PC-9 (cell line): Measurements from ENCODE around the gene SIK3. TPM values are rescaled to one million over a fixed set of nuclear protein-coding genes. Genes with fewer than 3 reads are reported as not detected.

Source experiments
- BruUV-seq: library from RNA; stranded (reverse); fragments of 400-500 nt; replicated peaks from 2 replicates; lab custom pipeline; 2021; lab: Mats Ljungman, UMichigan
- CTCF ChIA-PET: fragments of 300-600 bp; sonication (Branson Sonifier 250); formaldehyde crosslinking; loops from one replicate; lab custom pipeline; 2022; ENCODE audit warnings: antibody characterized with exemption; lab: Charles Lee
- POLR2A ChIA-PET: fragments of 300-600 bp; sonication (Branson Sonifier 250); formaldehyde crosslinking; loops from one replicate; lab custom pipeline; 2022; ENCODE audit warnings: antibody characterized with exemption; ENCODE audit not compliant: unreplicated experiment; lab: Charles Lee
- DNase-seq, 2 experiments: peaks; one replicate each; pipeline versions ENCODE4 v3.0.0 to v3.0.0-alpha.2; 2015 to 2022; ENCODE audit warnings: mixed read lengths in 1 of 2
- H2AFZ ChIP-seq: fragments of 200-600 bp; sonication (generic); 2 replicates; pipeline ENCODE4 v1.8.1; 2017; ENCODE audit warnings: antibody characterized with exemption
- H3F3A ChIP-seq: fragments of 200-600 bp; sonication (generic); 2 replicates; pipeline ENCODE4 v1.8.1; 2017; ENCODE audit warnings: antibody characterized with exemption, mild to moderate bottlenecking, low read depth; ENCODE audit not compliant: insufficient read depth
- H3K27ac ChIP-seq: fragments of 200-600 bp; sonication (generic); 2 replicates; pipeline ENCODE4 v1.6.1; 2016; ENCODE audit warnings: mixed run types
- H3K27me3 ChIP-seq: fragments of 200-600 bp; sonication (generic); 2 replicates; pipeline ENCODE4 v1.6.1; 2016; ENCODE audit warnings: low read depth, mixed run types; ENCODE audit not compliant: insufficient read depth
- H3K36me3 ChIP-seq: fragments of 200-600 bp; sonication (generic); 2 replicates; pipeline ENCODE4 v1.6.1; 2016; ENCODE audit warnings: low read depth, mixed run types
- H3K4me1 ChIP-seq: fragments of 200-600 bp; sonication (generic); replicated peaks from 2 replicates; pipeline ENCODE4 v1.6.1; 2016; ENCODE audit warnings: mixed run types; ENCODE audit not compliant: insufficient read depth
- H3K4me2 ChIP-seq: fragments of 200-600 bp; sonication (generic); 2 replicates; pipeline ENCODE4 v1.6.1; 2017; ENCODE audit warnings: mixed run types
- H3K4me3 ChIP-seq: fragments of 200-600 bp; sonication (generic); 2 replicates; pipeline ENCODE4 v1.6.1; 2016; ENCODE audit warnings: mixed run types
- H3K79me2 ChIP-seq: fragments of 200-600 bp; sonication (generic); 2 replicates; pipeline ENCODE4 v1.6.1; 2017; ENCODE audit warnings: low read depth, mixed run types
- H3K9me2 ChIP-seq: fragments of 200-600 bp; sonication (generic); 2 replicates; pipeline ENCODE4 v1.8.1; 2017; ENCODE audit warnings: mild to moderate bottlenecking; ENCODE audit not compliant: insufficient read depth
- H3K9me3 ChIP-seq: fragments of 200-600 bp; sonication (generic); 2 replicates; pipeline ENCODE4 v1.8.1; 2016; ENCODE audit warnings: low read depth; ENCODE audit not compliant: insufficient read depth
- H4K20me1 ChIP-seq: fragments of 200-600 bp; sonication (generic); 2 replicates; pipeline ENCODE4 v1.8.1; 2017; ENCODE audit not compliant: insufficient read depth
- EZH2 ChIP-seq: fragments of 200-600 bp; sonication (generic); IDR thresholded peaks from 2 replicates; pipeline ENCODE4 v1.8.0; 2017; ENCODE audit warnings: antibody characterized with exemption, low read depth
- intact Hi-C: fragments of 100-400 bp; cut with micrococcal nuclease; formaldehyde crosslinking; loops from one replicate; pipeline ENCODE4 v1.10.0; 2022; ENCODE audit not compliant: unreplicated experiment
- total RNA-seq: library from RNA; stranded (reverse); gene quantifications from 2 replicates; pipeline ENCODE4 v1.2.3, GENCODE V29; 2021
- TF ChIP-seq, protein P1 (sequence below): fragments of 200-600 bp; sonication (generic); conservative IDR thresholded peaks from 2 replicates; pipeline ENCODE4 v1.6.1; 2017; ENCODE audit warnings: mixed run types, antibody characterized with exemption, mild to moderate bottlenecking, moderate library complexity

Gene SIK3
- total RNA-seq, 1 experiment from 2014 or later = 30.2 TPM

DNA sequence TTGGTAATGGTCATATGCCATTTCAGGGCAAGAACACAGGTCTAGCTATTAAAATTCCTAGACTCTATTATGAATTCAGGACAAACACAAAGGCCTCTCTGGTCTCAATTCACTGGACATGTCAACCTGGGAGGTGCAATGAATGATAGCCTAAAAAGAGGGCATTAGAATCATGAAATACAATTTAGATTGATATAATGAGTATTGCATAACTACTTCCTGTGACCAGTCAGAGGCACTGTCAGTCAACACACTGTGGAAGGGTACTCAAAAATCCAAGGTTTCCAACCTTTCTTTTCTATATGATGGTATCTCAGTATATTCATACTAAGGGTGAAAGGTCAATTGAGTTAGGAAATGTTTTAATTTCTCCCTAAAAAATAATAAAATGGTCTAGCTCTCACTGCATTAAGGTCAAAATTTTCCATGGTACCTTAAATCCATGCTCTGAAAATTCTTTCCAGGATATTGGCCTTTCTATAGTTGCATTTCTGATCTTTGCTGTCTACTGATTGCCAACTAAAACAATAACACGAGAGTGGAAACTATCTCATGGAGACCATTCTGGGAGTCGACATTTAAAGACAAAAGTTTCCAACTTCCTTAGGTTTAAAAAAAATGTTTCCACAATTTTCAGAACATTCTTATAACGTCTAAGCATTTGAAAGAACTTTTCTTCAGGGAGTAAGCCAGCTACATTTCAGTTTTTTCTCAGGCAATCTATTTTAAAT is 179.1 kb downstream of the SIK3 start:
- H3K27me3 ChIP-seq = no peaks in the 10 kb centered on the region
- H3K79me2 ChIP-seq = no peaks in the 10 kb centered on the region
- no peak for TF ChIP-seq EZH2
- ChIA-PET POLR2A (no interaction called here), CTCF (interaction anchor here (0.6 kb wide), 1 partner anchor 83 kb away, joined by 10 read pairs; no protein-coding TSS in a partner anchor)
- H3F3A ChIP-seq = 0 out of 2 replicates have a peak, but pooled peaks cover 4% of the 10 kb centered on the region
- no peak overlapping the region for H3K27ac ChIP-seq
- no peak overlapping the region for H3K4me2 ChIP-seq
- intact Hi-C loops = no loop called here
- no peaks in the 10 kb centered on the region; the same call in 1 of the 2 replicates for H3K9me2 ChIP-seq
- no peaks in the 10 kb centered on the region for H3K9me3 ChIP-seq
- no peak for DNase-seq
- H3K4me3 ChIP-seq = no peak overlapping the region
- H2AFZ ChIP-seq = no peak overlapping the region
- no peaks in the 10 kb centered on the region for H3K4me1 ChIP-seq
- H4K20me1 ChIP-seq = peaks cover 4% of the 10 kb centered on the region; the same call in 1 of the 2 replicates
- no TSS peak for BruUV-seq
- H3K36me3 ChIP-seq = no peaks in the 10 kb centered on the region

DNA sequence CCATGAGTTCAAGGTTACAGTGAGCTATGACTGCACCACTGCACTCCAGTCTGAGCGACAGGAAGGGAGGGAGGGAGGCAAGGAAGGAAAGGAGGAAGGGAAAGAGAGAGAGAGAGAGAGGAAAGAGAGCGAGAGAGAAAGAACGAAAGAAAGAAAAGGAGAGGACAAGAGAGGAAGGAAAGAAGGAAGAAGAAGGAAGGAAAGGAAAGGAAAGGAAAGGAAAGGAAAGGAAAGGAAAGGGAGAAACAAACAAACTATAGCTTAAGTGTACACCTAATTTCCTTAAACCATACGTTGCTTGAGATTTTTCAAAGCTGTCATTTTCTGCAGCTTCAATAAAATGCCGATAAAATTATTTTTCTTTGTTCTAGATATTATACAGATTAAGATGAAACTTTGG is 180.6 kb downstream of the SIK3 start:
- no TSS peak for BruUV-seq
- TF ChIP-seq, protein P1, sequence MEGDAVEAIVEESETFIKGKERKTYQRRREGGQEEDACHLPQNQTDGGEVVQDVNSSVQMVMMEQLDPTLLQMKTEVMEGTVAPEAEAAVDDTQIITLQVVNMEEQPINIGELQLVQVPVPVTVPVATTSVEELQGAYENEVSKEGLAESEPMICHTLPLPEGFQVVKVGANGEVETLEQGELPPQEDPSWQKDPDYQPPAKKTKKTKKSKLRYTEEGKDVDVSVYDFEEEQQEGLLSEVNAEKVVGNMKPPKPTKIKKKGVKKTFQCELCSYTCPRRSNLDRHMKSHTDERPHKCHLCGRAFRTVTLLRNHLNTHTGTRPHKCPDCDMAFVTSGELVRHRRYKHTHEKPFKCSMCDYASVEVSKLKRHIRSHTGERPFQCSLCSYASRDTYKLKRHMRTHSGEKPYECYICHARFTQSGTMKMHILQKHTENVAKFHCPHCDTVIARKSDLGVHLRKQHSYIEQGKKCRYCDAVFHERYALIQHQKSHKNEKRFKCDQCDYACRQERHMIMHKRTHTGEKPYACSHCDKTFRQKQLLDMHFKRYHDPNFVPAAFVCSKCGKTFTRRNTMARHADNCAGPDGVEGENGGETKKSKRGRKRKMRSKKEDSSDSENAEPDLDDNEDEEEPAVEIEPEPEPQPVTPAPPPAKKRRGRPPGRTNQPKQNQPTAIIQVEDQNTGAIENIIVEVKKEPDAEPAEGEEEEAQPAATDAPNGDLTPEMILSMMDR = no peak
- Histone ChIP-seq H3K27ac (no peak overlapping the region), H3F3A (0 out of 2 replicates have a peak, but pooled peaks cover 4% of the 10 kb centered on the region), H3K4me1 (peaks cover 8% of the 10 kb centered on the region), H3K9me3 (no peaks in the 10 kb centered on the region), H4K20me1 (peaks cover 4% of the 10 kb centered on the region; the same call in 1 of the 2 replicates), H3K4me3 (no peak overlapping the region), H3K4me2 (no peak overlapping the region), H3K36me3 (no peaks in the 10 kb centered on the region), H3K27me3 (no peaks in the 10 kb centered on the region), H2AFZ (no peak overlapping the region), H3K79me2 (no peaks in the 10 kb centered on the region), H3K9me2 (no peaks in the 10 kb centered on the region)
- POLR2A ChIA-PET = interaction anchor here (0.6 kb wide), 1 partner anchor 144 kb away, joined by 5 read pairs; no protein-coding TSS in a partner anchor
- CTCF ChIA-PET = no interaction called here
- intact Hi-C loops = no loop called here
- no peak for DNase-seq

DNA sequence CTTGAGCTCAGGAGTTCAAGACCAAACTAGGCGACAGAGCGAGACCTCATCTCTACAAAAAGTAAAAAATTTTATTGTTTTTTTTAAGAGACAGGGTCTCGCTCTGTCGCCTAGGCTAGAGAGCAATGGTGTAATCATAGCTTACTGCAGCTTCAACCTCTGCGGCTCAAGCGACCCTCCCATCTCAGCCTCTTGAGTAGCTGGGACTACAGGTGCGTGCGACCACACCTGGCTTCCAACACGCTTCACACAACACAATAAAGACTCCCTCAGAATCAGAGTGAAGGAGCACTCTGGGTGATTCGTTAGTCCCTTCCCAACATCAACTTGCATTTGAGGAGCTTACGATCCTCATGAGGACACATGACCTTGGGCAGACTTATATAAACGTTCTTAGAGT is 181.3 kb downstream of the SIK3 start:
- Histone ChIP-seq H3K27ac (no peak overlapping the region), H3K79me2 (no peaks in the 10 kb centered on the region), H3K36me3 (no peaks in the 10 kb centered on the region), H3K9me3 (no peaks in the 10 kb centered on the region), H3K4me3 (no peak overlapping the region), H3K27me3 (no peaks in the 10 kb centered on the region), H3K9me2 (no peaks in the 10 kb centered on the region), H4K20me1 (peaks cover 4% of the 10 kb centered on the region; the same call in 1 of the 2 replicates), H3F3A (0 out of 2 replicates have a peak, but pooled peaks cover 4% of the 10 kb centered on the region), H3K4me2 (no peak overlapping the region), H2AFZ (no peak overlapping the region), H3K4me1 (peaks cover 8% of the 10 kb centered on the region)
- DNase-seq = no peak
- no peak for TF ChIP-seq EZH2
- TF ChIP-seq, protein P1 = no peak
- BruUV-seq = no TSS peak
- CTCF ChIA-PET = interaction anchor here (0.6 kb wide), 1 partner anchor 182 kb away, joined by 9 read pairs; no protein-coding TSS in a partner anchor
- intact Hi-C loops = no loop called here
- POLR2A ChIA-PET = no interaction called here
